ENCODE measurements around the gene CHD2. TPM values are rescaled to one million over a fixed set of nuclear protein-coding genes. Genes with fewer than 3 reads are reported as not detected.
A peak's percentile ranks its signal among the peaks of the same experiment; 100 is the strongest.
"Not testable (repeated sequence)": the region's sequence is repeated elsewhere in the genome, so short reads cannot be mapped to it uniquely, and the experiment has no call there.

The CHD2 gene
- total RNA-seq: 63.8 and 67.9 TPM in 2 replicates

DNA sequence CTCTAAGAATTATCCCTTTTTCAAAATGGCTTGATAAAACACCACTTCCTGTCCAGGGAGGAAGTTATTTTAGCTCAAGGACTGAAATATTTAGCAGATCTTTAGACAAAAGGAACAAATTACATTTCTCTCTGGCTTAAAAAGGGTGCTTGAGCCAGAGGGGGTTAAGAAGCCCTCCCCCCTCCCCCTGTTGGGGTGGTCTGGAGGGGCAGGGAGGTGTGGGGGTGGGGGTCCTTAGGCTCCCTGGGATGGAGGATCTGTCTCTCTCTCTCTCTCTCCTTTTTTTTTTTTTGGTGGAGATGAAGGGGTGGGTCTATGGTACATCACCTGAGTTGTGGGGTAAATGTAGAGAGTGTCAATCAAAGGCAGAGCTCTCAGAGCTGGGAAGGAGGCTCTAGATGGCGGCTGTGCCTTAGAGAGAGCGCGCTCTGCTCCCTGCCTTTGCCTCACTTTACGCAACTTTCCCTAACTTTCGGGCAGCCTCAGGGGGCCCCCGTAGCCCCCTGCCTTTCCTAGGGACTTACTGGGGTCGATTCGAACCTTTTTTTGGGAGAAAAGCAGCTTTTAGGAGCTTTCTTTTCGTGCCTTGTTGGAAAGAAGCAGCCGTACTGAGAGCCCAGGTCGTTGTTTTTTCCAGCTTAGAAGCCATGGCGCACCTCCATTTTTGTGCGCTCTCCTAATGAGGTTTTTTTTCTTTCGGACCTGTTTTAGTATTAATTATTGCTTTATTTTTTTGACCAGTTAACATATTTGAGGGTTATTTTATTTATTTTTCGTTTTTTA, at the start of gene CHD2:
TSS of gene CHD2 (plus strand) at position 377 of the 783 bp plus-strand sequence. CDS start 914 bp downstream, outside the sequence.
- no peak for DNase-seq (ENCODE audit: low read depth, low spot score)

DNA sequence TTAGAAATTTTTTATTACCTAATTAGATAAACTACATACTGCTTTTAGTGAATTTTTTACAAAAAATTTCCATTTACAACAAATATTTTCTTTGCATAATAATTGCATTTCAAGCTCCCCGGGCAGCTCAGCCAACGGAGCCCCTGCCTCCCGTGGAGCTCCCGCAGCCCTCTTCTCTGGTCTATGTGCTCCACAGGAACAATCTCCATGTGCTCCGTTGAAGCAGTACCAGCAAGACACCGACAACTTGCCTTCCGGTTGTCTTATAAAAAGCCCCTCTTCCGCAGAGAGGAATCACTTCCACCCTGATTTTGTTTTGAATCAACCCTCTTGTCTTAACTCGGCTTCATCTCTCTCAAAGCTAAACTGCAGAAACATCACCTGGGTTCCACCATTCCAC, 46.9 kb upstream of the CHD2 start:
- DNase-seq (ENCODE audit: low read depth, low spot score): no peak

DNA sequence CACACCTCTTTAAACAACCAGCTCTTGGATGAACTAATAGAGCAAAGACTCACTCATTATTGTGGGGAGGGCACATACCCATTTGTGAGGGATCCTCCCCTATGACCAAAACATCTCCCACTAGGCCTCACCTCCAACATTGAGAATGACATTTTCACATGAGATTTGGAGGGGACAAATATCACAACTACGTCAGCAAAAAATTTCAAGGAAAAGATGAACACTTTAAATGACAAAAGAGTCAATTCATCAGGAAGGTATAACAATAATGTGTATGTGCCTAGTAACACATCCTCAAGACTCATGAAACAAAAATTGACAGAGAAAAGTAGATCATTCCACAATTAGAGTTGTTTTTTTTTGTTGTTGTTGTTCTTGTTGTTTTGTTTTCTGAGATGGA, 38.4 kb upstream of the CHD2 start:
- DNase-seq (ENCODE audit: low read depth, low spot score): no peak

DNA sequence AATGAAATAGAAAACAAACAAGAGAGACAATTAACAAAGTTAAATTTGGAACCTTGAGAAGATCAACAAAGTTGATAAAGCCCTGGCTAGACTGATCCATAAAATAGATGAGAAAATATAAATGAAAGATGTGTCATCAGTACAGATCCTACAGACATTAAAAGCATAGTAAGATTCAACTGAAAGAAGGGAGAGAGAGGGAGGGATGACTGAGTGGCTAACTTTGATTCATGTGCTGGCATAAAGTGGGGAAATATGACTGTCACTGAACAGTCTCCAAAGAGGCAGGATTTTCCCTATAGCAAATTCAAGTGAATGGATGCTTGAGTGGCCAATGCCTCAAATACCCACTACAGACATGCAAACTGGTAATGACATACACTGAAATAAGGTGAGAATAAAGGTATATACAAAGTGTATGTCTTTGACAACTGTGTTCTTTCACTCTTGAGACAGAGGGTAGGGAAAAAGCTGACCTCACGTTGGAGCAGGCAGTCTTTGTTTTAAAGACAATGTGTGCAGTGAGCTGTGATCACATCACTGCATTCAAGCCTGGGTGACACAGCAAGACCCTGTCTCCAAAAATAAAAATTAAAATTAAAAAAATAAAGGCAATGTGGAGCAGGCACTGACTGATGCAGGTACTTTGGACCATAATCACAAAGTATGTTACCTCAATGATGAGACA, 35.9 kb upstream of the CHD2 start:
- no peak for DNase-seq (ENCODE audit: low read depth, low spot score)

DNA sequence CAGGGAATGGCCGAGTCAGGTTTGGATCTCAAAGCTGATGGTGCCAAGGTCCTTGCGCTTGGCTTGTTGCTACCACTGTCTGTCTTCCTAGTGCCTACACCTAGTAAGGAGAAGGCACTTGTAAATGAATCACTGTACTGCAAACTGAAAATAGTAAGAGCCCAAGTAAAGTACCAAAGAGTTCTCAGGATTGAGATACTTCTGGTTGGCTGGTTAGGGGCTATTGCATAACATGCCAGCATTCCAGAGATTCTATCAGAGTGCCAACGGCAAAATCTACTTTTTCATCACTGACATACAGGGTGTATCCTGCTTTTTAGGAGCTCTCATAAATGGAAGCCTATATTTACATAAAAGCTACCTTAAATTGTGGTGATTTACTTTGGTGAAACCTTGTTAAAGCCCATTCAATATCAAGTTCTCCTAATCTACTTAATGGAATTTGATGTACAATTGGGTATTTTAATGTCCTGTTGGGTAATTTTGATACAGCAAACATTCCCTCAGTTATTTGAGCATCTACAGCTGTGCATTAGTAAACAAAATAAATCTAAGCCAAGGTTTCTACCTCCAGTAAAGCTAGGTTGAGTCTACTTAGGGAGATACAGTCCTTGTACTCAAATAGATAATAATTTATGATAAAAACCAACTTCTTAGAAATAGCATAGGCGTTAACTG, 30.7 kb upstream of the CHD2 start:
- no peak for DNase-seq (ENCODE audit: low read depth, low spot score)

DNA sequence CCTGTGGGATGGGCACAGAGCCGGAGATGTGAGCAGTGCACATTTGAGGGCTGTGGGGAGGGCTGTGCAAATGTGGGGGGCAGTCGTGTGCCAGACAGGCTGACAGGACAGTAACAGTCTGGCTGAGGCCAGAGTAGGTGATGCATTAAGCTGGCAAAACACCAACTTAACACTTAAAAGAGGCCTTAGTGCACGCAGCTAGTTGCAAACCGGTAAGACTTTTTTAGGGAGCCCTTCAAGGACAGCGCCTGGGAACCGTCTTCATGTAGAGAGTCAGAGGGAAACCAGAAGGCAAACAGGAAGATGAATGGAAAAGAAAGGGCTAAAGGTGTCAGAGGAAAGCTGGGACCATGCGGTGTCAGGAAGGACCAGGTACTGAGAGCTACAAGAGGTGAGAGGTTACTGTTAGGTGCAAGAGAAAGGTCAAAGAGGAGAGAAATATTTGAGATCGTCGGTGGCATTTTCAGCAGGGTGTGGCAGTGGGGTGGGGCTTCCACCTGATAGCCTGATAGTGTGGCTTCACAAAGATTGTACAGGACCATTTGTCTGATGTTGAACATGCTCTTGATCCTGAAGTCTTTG, 30.0 kb upstream of the CHD2 start:
- DNase-seq (ENCODE audit: low read depth, low spot score): no peak

DNA sequence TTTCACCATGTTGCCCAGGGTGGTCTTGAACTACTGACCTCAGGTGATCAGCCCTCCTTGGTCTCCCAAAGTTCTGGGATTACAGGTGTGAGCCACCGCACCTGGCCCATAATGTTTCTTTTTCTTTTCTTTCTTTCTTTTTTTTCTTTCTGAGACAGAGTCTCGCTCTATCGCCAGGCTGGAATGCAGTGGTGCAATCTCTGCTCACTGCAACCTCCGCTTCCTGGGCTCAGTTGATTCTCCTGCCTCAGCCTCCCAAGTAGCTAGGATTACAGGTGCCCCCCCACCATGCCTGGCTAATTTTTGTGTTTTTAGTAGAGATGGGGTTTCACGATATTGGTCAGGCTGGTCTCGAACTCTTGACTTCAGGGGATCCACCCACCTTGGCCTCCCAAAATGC, 27.2 kb upstream of the CHD2 start:
- not testable (repeated sequence) for DNase-seq (ENCODE audit: low read depth, low spot score)

DNA sequence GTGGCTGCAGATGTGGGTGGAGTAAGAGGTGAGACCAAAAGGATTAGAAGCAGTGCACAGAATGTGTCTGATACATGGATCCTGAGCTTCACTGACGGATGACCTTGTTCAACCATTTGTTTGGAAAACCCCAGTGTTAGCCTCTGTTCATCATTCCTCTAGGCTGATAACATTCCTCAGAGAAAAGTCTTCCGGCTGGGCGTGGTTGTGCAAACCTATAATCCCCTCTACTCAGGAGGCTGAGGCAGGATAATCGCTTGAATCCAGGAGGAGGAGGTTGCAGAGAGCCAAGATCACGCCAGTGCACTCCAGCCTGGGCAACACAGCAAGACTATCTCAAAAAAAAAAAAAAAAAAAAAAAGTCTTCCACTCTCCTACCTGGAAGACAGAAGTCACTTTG, 23.1 kb upstream of the CHD2 start:
- no peak for DNase-seq (ENCODE audit: low read depth, low spot score)

DNA sequence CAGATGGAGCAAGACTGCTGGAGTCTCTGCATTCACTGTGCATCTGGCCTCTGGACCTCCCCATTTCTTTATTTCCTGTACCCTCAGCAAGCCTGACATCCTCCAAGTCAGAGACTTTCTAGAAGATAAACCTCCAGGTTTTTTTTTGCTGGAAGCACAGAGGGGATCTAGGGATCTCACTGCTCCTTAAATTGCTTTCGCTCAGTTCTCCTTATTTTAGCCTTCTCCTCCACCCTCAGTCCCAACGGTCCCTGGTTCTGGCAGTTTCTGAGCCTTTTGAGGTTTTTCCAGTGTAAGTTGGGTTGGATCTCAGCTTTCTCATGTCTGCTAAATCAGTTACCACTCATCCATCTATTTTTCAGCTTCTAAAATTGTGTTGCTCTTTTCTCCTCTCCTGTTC, 22.7 kb upstream of the CHD2 start:
- no peak for DNase-seq (ENCODE audit: low read depth, low spot score)

DNA sequence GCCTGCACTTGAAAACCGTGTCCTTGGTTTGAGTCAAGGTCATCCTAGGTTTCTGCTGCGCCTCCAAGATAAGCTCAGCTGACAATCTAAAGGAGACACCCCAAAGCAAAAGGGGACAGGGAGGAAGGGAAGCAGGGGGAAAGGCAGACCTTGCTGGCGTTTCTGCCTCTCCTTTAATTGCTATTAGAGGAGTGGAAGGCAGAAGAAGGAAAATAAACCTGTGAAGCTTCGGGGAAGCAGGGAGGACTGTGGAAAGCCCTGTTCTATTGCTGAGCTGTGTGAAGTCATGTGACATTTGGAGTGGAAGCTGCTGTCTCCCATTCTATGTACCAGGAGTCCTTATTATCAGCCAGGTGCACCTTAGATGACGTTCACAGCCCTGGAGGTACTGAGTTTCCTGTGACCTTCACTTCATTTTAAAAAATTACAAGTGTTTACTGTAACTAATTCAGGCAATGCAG, 21.5 kb upstream of the CHD2 start:
- no peak for DNase-seq (ENCODE audit: low read depth, low spot score)

DNA sequence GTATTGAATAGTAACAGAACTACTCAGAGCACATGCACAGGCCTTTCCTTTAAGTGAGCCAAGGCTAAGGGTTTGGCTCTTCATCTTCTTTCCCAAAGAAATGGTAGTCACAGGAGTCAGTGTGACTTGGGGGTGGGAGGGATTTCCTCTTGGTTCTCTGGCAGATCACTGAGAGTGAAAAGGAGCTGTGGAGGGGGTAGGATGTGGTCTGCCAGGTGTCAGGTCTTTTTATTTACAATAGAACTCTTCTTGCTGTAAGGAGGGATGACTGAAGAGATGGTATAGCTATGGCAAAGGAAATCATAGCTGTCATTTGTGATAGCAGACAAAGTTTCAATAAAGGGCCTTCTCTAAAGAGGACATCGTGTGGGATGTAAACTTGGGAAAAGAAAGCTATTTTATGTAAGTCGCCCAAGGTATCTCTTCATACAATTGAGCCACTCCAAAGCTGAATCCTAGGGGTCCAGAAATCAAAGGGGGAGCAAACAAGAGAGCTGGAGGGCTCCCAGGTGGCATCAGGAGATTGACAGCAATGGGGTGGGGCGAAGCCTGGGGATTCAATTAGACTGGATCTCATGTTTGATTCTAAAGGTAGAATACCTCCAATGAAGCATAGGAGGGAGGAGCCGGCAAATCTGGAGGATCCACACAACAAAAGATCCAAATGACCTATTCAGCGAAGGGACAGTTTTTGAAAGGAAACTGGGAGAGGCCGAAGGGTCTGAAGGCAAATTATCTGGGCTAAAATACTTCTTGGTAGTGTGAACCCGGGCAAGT, 20.0 kb upstream of the CHD2 start:
- no peak for DNase-seq (ENCODE audit: low read depth, low spot score)

DNA sequence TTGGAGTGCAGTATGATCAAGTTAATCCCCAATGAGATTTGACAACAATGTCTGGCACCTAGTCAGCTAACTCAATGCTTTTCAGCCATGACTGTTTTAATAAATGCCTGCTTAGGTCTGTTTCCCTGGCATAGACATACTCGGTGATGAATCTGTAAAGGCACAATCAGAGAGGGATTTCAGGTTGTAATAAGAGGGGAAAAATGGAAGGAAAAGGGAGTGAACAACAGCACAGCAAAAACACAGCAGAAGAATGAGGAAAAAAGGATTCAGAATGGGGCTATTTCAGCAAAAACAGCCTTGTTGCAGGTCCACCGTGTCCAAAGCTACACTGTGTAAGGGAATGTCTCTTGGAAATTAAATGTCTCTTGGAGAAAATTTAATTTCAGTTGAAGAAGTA, 19.3 kb upstream of the CHD2 start:
- DNase-seq (ENCODE audit: low read depth, low spot score): no peak

DNA sequence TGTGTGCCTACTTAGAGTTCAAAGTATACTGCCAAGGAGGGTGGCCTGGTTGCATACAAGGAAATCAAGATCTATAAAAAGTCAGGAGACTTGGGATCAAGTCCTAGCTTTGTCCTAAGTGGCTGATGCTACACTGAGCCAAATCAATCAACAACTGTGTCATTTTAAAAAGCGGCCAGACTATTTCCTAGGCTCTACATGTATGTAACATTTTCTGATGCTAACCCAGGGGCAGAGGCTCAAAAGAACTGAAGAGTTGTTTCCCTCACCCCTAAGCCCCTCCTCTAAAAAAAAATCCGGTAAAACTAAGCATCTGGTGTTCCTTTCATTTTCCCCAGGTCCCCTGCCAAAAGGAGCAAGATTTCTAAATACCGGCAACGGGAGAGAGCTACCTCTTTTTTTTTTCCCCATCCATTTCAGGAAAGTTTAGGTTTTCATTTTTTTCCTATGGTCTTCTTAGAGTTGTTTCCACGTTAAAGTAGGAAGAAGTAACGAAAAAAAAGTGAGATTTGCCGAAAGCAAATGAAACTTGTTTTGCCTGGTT, 18.8 kb upstream of the CHD2 start:
- DNase-seq (ENCODE audit: low read depth, low spot score): no peak

DNA sequence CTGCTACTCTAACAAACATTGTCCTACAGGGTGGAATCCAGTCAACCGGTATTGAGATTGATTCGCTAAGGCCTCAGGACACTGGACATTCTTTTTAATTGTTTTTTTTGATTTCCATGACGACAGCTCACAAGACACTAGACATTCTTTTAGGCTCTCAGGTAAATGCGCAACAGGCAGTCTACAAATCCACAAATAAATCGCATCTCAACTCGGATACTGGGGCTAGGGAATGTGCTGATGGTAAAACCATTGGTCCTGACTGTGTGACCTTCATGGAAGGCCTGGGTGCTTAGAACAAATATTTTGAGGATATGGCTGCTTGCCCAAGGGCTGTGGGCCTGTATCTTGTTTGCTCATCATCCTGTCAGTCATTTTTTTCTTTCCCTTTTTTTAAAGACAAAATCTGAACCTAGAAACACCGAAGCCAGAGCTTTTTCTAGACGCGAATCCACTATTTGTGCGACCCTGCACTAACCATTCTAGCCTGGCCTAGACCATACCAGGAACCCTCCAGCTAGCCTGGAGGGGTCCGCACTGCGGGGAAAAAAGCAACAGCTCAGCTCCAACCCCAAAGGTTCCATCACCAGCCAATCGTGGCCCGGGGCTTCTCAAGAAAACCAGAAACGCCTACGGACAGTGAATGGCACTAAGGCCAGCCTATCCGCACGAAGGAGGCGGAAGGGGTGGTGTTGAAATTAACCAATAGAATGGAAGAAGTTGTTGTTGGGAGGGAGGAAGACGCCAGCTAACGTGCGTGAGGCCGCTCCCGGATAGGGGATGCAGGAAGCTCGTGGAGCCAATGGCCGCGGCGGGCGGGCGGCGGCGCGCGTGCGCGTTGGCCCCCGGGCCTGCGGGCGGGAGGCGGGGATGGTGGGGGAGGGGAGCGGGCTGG, 18.1 kb upstream of the CHD2 start:
- DNase-seq (ENCODE audit: low read depth, low spot score): peak; percentile 99

DNA sequence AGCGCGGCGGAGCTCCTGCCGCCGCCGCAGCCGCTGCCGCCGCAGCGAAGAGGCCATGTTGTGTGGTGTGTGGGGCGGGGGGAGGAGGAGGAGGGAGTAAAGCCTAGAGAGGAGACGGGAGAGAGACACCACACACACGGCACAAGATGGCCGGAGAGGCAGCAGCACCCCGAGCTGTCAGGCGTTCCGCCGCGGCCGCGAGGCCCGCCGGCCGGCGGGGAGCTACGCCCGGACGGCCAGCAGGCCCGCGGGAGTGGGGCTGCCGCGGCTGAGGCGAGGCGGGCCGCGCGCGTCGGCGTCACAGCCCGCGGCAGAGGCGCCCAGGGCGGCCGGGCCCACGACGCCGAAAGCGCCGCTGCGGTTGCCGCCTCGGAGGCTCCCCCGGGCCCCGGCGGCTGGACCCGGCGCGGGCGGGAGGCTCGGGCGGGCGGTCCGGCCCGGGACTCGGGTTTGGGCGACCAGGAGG, 17.4 kb upstream of the CHD2 start:
- DNase-seq (ENCODE audit: low read depth, low spot score): no peak

DNA sequence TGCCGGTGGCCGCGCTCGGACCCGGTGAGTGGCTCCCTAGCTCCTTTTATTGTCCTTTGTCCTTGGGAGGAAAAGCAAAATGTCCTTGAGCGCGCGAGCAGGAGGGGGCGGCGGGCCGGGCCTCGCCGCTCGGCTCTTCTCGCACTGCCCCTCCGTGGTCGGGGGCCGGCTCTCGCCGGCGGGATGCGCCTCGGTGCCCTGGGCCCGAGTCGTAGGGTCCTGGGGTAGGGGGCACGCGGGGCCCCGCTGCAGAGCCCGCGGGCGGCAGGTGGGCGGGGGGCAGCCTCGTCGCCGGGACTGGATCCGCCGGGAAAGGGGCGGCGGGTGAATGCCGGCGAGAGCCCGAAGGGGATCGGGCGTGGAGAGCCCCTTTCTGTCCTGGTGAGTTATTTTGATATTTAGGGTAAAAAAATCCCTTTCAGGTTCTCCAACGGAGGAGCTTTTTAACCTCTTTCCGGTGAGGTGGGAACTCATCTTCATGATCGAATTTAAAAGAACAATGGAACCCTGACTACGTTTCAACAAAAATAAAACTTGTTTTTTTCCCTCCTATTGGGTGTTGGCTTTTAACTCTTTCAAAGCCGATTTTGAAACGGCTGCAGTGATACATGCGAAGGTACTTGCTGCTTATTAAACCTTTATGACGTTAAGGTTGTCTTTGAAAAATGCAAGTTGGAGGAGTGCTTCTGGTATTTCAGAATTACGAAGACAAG, 16.8 kb upstream of the CHD2 start:
- no peak for DNase-seq (ENCODE audit: low read depth, low spot score)

DNA sequence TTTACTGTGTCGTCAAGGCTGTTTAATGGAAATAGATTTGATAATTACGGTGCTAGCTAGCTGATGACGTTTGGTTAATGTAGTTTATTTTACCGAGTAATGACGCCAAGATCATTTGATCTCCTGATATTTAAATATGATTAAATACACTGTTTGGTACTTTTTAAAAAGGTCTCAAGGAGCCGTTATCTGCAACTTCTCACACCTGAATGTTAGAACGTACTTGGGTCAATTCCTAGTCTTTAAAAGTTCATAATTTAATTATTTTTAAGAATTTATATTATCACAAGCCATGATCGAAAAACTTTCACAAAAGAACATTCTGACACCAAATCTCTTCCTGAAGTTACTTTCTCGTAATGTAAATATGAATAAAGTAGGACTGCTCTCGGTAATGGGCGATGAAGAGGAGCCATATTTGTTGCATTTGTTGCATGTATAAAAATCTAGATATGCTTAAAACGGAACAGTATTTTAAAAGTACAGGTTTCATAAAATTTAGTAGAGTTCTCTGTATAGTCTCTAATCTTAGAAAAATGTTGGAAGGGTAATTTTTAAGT, 16.2 kb upstream of the CHD2 start:
- DNase-seq (ENCODE audit: low read depth, low spot score): no peak

DNA sequence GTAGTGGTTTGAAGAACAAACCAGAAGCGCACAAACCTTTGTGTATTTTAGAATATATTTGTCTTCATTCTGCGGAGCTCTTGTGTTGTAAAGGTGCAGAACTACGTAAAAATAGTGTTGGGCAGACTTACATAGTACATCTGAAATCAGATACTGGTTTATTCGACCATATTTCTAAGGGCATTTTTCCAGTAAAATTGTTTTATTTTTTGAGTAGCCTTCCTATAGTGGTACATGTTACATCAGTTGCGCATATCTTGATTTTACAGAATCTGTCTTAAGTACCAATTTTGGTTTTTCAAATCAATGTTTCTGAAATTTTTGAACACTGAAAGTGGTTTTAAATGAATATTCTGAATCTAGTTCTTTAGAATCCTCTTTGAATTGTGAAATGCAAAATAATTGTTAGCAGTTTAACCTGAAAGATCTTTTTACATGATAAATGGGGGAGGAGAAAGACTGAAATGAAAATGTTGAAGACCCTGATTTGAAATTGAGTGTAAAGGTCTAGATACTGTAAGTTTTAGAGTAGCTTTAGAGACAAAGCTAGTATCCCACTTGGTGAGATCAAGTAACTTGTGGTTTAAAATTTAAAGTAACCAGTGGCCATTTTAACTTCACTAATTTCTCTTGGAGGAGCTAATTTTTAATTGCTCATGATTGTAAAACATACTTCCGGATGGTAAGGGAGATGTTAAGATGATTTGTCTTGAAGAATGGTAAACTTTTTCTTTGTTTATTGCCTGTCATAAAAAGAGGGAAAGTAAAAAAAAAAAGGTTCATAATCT, 15.5 kb upstream of the CHD2 start:
- no peak for DNase-seq (ENCODE audit: low read depth, low spot score)

Measured in pulmonary artery endothelial cell (primary cell).